Measurements from ENCODE around the gene NEK1.

GRCh38 chr4:169506903-169507302 is 105.5 kb downstream of the NEK1 start:
- TF ChIP-seq ZNF512 (CRISPR knock-in tag; IDR thresholded peaks at IDR 0.05; ENCODE audit: borderline replicate concordance) = no peak
- no peak for TF ChIP-seq PRRX2 (CRISPR knock-in tag; IDR thresholded peaks at IDR 0.05)
- no peak for TF ChIP-seq ARID4B (CRISPR knock-in tag; IDR thresholded peaks at IDR 0.05; ENCODE audit: borderline replicate concordance)
- TF ChIP-seq CTCF (IDR thresholded peaks at IDR 0.05) = no peak
- no peak for TF ChIP-seq ZNF671 (CRISPR knock-in tag; IDR thresholded peaks at IDR 0.05)
- no peak for TF ChIP-seq ZNF263 (CRISPR knock-in tag; IDR thresholded peaks at IDR 0.05; ENCODE audit: low read depth)
- TF ChIP-seq MAX (CRISPR knock-in tag; IDR thresholded peaks at IDR 0.05) = no peak
- no peak for TF ChIP-seq NFE2L1 (CRISPR knock-in tag; IDR thresholded peaks at IDR 0.05)
